Measurements from ENCODE around the gene CFAP46.

The CFAP46 gene

DNA sequence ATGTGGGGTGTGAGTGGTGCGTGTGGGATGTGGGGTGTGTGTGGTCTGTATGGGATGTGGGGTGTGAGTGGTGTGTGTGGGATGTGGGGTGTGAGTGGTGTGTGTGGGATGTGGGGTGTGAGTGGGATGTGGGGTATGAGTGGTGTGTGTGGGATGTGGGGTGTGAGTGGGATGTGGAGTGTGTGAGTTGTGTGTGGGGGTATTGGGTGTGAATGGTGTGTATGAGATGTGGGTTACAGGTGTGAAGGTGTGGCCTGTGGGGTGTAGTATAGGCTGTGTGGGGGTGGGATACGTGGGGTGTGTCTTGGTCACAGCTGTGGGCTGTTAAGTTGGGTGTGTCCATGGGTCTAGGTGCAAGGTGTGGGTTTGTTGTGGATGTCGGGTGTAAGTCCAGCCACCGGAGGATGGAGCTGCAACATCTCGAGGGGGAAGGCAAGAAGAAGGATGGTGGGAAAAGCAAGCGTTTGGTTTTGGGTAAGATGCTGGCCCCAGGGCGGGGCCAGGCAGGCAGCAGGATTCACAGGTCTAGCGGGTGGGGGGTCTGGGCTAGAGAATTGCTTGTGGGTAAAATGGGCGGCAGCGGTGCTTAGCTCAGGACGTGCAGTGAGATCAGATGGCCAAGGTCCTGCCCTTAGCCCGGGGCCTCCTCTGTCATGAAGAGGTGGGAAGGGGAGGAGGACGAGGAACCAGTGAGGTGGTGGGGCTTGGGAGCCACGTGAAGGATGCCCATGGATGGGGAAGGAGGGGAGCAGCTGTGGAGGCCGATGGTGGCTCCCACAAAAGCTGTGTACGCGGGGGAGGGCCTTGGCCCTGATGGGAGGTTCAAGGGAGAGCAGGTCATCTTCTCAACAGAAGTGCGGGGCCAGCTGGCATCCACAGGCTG, 60.1 kb downstream of the CFAP46 start:
- TF ChIP-seq PPARA (CRISPR knock-in tag; IDR thresholded peaks at IDR 0.05; ENCODE audit: borderline replicate concordance), result no peak
- no peak for TF ChIP-seq ZNF565 (CRISPR knock-in tag; conservative IDR thresholded peaks at IDR 0.05; ENCODE audit: low read depth)
- no peak for ATAC-seq

DNA sequence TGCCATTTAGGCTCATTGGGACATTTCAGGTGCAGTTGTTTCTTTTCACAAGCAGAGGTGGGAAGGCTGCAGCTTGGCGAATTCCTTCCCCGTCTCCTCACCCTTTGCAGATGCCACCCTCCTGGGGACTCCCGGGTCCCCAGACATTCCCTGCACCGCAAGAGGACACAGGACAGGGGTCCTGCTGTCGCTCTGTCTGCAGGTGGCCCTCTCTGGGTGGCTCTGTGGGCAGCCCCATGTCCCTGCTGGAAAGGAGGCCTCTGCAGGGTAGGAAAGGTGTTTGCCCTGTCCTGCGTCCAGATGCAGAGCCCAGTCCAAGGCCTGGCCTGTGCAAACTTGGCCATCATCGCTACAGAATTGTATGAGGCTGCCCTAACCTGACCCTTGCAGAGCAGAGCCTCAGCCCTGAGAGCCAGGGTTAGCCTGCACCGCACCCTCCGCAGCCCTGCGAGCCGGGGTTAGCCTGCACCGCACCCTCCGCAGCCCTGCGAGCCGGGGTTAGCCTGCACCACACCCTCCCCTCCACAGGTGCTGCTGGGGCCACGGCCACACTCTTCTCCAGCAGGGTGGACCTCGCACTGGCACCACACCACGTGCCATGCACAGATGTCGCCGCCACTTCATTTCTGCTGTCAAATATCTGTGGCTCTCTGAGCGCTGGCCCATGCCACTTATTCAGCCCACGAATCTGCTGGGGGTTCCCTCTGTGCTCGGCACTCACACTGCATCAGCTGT, 61.0 kb downstream of the CFAP46 start:
- TF ChIP-seq OSR1 (CRISPR knock-in tag; IDR thresholded peaks at IDR 0.05), result no peak
- no peak for TF ChIP-seq RARB (CRISPR knock-in tag; IDR thresholded peaks at IDR 0.05)
- no peak for TF ChIP-seq SNAI2 (CRISPR knock-in tag; IDR thresholded peaks at IDR 0.05)
- TF ChIP-seq ZFP30 (CRISPR knock-in tag; IDR thresholded peaks at IDR 0.05), result no peak
- TF ChIP-seq ZFP3 (CRISPR knock-in tag; IDR thresholded peaks at IDR 0.05), result no peak
- TF ChIP-seq ZC3H10 (CRISPR knock-in tag; IDR thresholded peaks at IDR 0.05), result no peak
- TF ChIP-seq PPARA (CRISPR knock-in tag; IDR thresholded peaks at IDR 0.05; ENCODE audit: borderline replicate concordance), result no peak
- no peak for TF ChIP-seq ARNTL (CRISPR knock-in tag; IDR thresholded peaks at IDR 0.05; ENCODE audit: borderline replicate concordance, low read depth)
- TF ChIP-seq GLIS3 (CRISPR knock-in tag; IDR thresholded peaks at IDR 0.05), result no peak
- TF ChIP-seq ZNF70 (CRISPR knock-in tag; IDR thresholded peaks at IDR 0.05), result no peak
- TF ChIP-seq ESRRG (CRISPR knock-in tag; IDR thresholded peaks at IDR 0.05), result no peak
- TF ChIP-seq CSDC2 (CRISPR knock-in tag; IDR thresholded peaks at IDR 0.05), result no peak
- TF ChIP-seq, protein P1, sequence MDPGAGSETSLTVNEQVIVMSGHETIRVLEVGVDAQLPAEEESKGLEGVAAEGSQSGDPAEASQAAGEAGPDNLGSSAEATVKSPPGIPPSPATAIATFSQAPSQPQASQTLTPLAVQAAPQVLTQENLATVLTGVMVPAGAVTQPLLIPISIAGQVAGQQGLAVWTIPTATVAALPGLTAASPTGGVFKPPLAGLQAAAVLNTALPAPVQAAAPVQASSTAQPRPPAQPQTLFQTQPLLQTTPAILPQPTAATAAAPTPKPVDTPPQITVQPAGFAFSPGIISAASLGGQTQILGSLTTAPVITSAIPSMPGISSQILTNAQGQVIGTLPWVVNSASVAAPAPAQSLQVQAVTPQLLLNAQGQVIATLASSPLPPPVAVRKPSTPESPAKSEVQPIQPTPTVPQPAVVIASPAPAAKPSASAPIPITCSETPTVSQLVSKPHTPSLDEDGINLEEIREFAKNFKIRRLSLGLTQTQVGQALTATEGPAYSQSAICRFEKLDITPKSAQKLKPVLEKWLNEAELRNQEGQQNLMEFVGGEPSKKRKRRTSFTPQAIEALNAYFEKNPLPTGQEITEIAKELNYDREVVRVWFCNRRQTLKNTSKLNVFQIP (CRISPR knock-in tag; IDR thresholded peaks at IDR 0.05; ENCODE audit: borderline replicate concordance, low read depth), result no peak
- TF ChIP-seq, protein P2, sequence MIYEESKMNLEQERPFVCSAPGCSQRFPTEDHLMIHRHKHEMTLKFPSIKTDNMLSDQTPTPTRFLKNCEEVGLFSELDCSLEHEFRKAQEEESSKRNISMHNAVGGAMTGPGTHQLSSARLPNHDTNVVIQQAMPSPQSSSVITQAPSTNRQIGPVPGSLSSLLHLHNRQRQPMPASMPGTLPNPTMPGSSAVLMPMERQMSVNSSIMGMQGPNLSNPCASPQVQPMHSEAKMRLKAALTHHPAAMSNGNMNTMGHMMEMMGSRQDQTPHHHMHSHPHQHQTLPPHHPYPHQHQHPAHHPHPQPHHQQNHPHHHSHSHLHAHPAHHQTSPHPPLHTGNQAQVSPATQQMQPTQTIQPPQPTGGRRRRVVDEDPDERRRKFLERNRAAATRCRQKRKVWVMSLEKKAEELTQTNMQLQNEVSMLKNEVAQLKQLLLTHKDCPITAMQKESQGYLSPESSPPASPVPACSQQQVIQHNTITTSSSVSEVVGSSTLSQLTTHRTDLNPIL (CRISPR knock-in tag; IDR thresholded peaks at IDR 0.05; ENCODE audit: low read depth), result no peak
- no peak for TF ChIP-seq BACH2 (CRISPR knock-in tag; IDR thresholded peaks at IDR 0.05; ENCODE audit: borderline replicate concordance)
- no peak for ATAC-seq

DNA sequence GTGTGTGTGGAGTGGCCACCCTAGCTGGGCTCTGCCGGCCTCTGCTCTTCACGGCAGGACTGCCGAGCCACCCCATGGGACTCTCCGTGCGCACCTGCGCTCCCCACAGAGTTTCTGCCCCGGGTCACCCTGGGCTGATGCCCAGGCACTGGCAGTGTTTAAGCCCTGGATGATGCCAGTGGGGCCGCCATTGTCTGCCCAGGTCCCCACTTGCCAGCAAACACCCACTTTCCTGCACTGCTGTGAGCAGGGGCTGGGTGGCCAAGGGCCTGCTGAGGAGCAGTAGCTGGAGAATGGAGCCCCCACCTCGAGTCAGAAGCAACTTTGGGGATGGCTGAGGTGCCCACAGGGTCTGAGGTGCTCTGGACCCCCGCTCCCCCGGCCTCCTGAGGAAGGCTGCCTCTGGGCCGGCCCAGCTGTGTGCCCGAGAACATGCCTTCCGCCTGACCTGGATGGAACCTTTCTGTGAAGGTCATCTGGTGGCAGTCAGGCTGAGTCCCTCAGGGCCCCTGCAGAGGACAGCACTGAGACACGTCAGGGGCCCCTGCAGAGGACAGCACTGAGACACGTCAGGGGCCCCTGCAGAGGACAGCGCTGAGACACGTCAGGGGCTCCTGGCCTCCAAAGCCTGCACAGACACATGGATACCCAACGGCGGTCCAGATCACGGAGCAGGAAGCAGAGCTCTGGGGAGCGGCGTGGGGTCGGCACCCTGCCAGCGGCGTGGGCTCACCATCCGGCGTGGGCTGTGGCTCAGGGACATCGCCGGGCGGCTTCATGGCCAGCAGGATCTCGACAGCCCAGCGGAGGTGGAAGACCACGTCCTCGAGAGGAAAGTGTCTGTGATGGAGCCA, 62.0 kb downstream of the CFAP46 start:
- no peak for ATAC-seq
- TF ChIP-seq CSDC2 (CRISPR knock-in tag; IDR thresholded peaks at IDR 0.05) (no peak), TOX (CRISPR knock-in tag; IDR thresholded peaks at IDR 0.05; ENCODE audit: borderline replicate concordance) (no peak)
- TF ChIP-seq, protein P3, sequence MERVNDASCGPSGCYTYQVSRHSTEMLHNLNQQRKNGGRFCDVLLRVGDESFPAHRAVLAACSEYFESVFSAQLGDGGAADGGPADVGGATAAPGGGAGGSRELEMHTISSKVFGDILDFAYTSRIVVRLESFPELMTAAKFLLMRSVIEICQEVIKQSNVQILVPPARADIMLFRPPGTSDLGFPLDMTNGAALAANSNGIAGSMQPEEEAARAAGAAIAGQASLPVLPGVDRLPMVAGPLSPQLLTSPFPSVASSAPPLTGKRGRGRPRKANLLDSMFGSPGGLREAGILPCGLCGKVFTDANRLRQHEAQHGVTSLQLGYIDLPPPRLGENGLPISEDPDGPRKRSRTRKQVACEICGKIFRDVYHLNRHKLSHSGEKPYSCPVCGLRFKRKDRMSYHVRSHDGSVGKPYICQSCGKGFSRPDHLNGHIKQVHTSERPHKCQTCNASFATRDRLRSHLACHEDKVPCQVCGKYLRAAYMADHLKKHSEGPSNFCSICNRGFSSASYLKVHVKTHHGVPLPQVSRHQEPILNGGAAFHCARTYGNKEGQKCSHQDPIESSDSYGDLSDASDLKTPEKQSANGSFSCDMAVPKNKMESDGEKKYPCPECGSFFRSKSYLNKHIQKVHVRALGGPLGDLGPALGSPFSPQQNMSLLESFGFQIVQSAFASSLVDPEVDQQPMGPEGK (CRISPR knock-in tag; IDR thresholded peaks at IDR 0.05; ENCODE audit: borderline replicate concordance), result no peak

DNA sequence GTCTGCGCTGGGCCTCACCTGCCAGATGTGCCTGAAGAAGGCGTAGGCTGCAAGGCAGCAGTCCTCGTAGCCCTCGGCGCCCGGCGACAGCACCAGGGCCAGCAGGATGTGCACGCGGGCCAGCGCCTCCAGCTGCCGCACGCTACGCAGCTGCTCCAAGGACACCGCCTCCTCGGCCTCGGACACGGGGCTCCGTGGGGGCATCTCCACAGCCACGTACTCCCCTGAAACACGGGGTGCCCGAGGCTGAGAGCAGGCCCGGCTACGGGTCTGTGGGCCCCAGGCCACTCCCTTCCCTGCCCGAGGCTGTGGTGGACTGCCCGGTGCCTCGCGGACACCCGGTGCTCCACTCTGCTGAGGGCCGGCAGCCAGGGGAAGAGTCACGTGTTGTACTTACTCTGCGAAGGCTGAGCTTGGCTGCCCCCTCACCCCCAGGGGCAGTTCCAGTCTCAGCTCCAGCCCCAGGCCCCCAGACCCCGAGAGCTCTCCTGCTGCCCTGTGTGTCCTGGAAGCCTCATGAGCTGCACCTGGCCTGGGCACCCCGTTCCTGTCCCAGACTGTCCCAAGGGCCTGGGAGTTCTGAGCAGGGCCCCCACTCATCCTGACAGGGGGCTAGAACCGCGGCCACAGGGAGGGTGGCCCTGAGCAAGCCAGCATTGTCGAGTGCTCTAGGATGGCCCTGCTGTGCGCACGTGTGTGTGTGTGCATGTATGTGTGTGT, 62.8 kb downstream of the CFAP46 start:
- ATAC-seq, result no peak; the same call in 2 of the 3 replicates

More for the DNA sequence above, 62.8 kb downstream of the CFAP46 start:
- TF ChIP-seq, protein P3 (CRISPR knock-in tag; IDR thresholded peaks at IDR 0.05; ENCODE audit: borderline replicate concordance), result no peak

All from SK-N-SH treated with all-trans-retinoic acid at 6 μM for 48 hours (cell line).